HT-29 (cell line): ENCODE data around the gene FOXC2. TPM values are rescaled to one million over a fixed set of nuclear protein-coding genes. Genes with fewer than 3 reads are reported as not detected.

Experiments
- DNase-seq: peaks from one replicate; pipeline ENCODE4 v3.0.0-alpha.2; 2015; ENCODE audit warnings: low spot score
- total RNA-seq: library from RNA; depleted of rRNA; stranded (reverse); fragments of >200 nt; shearing (Covaris generic); gene quantifications from 2 replicates; pipeline ENCODE4 v1.2.3, GENCODE V29; 2014; rRNA removed

Gene FOXC2
- total RNA-seq, 1 experiment from 2014 or later = not detected

- DNase-seq = no peak
Observed at GRCh38 chr16:86614699-86615098, 48.1 kb downstream of the FOXC2 start.

DNA sequence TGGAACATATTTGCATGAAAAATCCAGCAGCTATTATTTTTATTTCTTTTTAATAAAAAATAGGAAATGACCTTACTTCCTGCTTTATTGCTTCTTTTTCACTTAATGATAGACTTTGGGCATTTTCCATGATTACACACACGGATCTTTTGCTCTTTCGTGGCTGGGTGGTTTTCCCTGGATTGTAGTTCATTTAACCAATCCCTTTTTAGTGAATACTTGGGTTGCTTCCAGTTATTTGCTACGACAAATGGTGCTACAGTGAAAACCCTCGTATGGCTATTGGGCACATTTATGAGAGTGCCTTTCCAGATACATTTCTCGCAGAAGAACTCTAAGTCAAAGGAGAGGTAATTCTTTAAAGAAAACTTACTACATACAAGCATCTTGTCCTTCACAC is 50.3 kb downstream of the FOXC2 start:
- DNase-seq = no peak

GRCh38 chr16:86618431-86619238 is 52.0 kb downstream of the FOXC2 start:
- no peak for DNase-seq

Other genes with a start within 250 kb of the FOXC2 start
- gene FOXF1, start 56.3 kb upstream of the FOXC2 start, total RNA-seq = not detected in 2 replicates
- gene MTHFSD, start 11.6 kb upstream of the FOXC2 start, total RNA-seq = 15.4 and 17.2 TPM in 2 replicates
- gene FOXL1, start 11.7 kb downstream of the FOXC2 start, total RNA-seq = 0.26 and 2.6 TPM in 2 replicates